ENCODE results near the gene CACUL1.
"Not testable (repeated sequence)": the region's sequence is repeated elsewhere in the genome, so short reads cannot be mapped to it uniquely, and the experiment has no call there.

DNA sequence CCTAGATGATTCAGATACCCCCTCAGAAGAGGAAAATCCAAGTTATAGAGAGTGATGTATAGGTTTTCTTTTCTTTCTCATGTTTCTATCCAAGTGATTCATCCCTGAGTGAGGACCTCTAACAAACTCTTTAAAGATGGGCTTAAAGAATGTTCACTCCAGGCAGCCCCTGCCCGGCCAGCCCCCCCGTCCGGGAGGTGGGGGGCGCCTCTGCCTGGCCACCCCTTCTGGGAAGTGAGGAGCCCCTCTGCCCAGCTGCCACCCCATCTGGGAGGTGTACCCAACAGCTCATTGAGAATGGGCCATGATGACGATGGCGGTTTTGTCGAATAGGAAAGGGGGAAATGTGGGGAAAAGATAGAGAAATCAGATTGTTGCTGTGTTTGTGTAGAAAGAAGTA, 40.2 kb upstream of the CACUL1 start:
- TF ChIP-seq, protein P1, sequence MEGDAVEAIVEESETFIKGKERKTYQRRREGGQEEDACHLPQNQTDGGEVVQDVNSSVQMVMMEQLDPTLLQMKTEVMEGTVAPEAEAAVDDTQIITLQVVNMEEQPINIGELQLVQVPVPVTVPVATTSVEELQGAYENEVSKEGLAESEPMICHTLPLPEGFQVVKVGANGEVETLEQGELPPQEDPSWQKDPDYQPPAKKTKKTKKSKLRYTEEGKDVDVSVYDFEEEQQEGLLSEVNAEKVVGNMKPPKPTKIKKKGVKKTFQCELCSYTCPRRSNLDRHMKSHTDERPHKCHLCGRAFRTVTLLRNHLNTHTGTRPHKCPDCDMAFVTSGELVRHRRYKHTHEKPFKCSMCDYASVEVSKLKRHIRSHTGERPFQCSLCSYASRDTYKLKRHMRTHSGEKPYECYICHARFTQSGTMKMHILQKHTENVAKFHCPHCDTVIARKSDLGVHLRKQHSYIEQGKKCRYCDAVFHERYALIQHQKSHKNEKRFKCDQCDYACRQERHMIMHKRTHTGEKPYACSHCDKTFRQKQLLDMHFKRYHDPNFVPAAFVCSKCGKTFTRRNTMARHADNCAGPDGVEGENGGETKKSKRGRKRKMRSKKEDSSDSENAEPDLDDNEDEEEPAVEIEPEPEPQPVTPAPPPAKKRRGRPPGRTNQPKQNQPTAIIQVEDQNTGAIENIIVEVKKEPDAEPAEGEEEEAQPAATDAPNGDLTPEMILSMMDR (IDR thresholded peaks at IDR 0.05), result not testable (repeated sequence)
- TF ChIP-seq POLR2AphosphoS5, EP300 (IDR thresholded peaks at IDR 0.05): not testable (repeated sequence)

Measured in sigmoid colon (tissue), 4 donors.